Ovary (tissue), 3 donors: ENCODE data around the gene PCYT1A.

Experiments used
- CTCF ChIP-seq, 3 donors: fragments of 450-650 bp in 2 of 3; fragments of 200-600 bp in 1 of 3; IDR thresholded peaks; one replicate each; pipeline versions ENCODE4 v1.5.1 to v1.8.0; 2016 to 2022; ENCODE audit warnings: antibody characterized with exemption in 3 of 3, mild to moderate bottlenecking in 1 of 3
- EP300 ChIP-seq: sonication (generic); formaldehyde crosslinking; IDR thresholded peaks from one replicate; pipeline ENCODE4 v1.6.1; 2017; ENCODE audit warnings: antibody characterized with exemption
- POLR2A ChIP-seq: fragments of 450-650 bp; IDR thresholded peaks from one replicate; pipeline ENCODE4 v1.6.1; 2017; ENCODE audit warnings: antibody characterized with exemption, mild to moderate bottlenecking, moderate library complexity
- donor health status: DM: no; HTN: no; CAD: no.

- TF ChIP-seq POLR2A: no peak
- TF ChIP-seq CTCF (IDR thresholded peaks at IDR 0.05): no peak
- TF ChIP-seq EP300: no peak
Observed at GRCh38 chr3:196326936-196327335, 39.4 kb upstream of the PCYT1A start.
